Adipocyte (in vitro differentiated cells): Measurements from ENCODE around the gene DHX58.

Experiments
- DNase-seq: peaks from one replicate; pipeline ENCODE4 v3.0.0-alpha.2; 2015; ENCODE audit warnings: low read depth
- H3K27me3 ChIP-seq: replicated peaks from 2 replicates; pipeline ENCODE4 v1.7.0; 2013; ENCODE audit warnings: mild to moderate bottlenecking, low read length, moderate library complexity; ENCODE audit not compliant: control insufficient read depth, insufficient read depth
- H3K36me3 ChIP-seq: 2 replicates; pipeline ENCODE4 v1.7.0; 2013; ENCODE audit warnings: low read length, mild to moderate bottlenecking, moderate library complexity; ENCODE audit not compliant: control insufficient read depth, insufficient read depth, severe bottlenecking
- H3K4me1 ChIP-seq: 2 replicates; pipeline ENCODE4 v1.7.0; 2013; ENCODE audit warnings: mild to moderate bottlenecking, low read length, moderate library complexity; ENCODE audit not compliant: control insufficient read depth, insufficient read depth
- H3K4me3 ChIP-seq: 2 replicates; pipeline ENCODE4 v1.7.0; 2013; ENCODE audit warnings: mild to moderate bottlenecking, low read length, moderate library complexity
- H3K9ac ChIP-seq: 2 replicates; pipeline ENCODE4 v1.7.0; 2013; ENCODE audit warnings: mild to moderate bottlenecking, low read length, moderate library complexity
- H3K9me3 ChIP-seq: 2 replicates; pipeline ENCODE4 v1.7.0; 2013; ENCODE audit warnings: mild to moderate bottlenecking, low read length, moderate library complexity; ENCODE audit not compliant: control insufficient read depth

DHX58 gene

DNA sequence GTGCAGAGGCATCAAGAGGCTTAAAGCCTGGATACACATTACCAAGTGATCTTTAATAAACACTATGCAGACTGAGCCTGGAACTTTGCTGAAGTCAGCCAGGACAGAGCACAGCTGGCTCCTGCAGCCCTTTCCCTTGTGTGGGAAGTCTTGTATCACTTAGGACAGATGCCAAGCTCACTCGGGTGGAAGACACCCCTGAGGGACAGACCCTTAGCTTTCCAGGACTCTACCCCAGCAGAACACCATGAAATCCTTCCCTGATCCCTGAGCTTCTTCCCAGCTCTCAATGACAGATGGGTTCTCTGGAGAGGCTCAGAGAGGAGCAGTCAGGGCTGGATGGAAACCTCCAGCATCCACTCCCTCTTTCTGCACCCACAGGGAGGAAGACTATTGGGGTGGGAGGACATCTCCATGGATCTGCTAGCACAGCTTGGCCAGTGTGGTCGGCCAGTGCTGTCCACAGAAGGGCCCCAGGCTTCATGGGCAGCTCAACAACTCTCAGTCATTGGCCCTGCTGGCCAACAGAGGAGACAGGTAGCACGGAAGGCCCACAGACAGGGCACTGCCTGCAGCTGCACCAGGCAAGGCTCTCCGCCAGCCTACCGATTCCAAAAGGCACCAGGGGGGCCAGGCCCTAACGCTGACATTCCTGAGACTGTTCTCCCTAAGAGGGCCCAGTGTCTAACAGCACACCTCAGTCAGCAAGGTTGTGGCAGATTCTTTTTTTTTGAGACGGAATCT, 26.4 kb upstream of the DHX58 start:
- Histone ChIP-seq H3K9ac (no peak overlapping the region), H3K4me3 (no peak overlapping the region), H3K36me3 (peaks cover 29% of the 10 kb centered on the region), H3K27me3 (no peaks in the 10 kb centered on the region), H3K4me1 (peaks cover 60% of the 10 kb centered on the region), H3K9me3 (no peaks in the 10 kb centered on the region)
- no peak for DNase-seq

DNA sequence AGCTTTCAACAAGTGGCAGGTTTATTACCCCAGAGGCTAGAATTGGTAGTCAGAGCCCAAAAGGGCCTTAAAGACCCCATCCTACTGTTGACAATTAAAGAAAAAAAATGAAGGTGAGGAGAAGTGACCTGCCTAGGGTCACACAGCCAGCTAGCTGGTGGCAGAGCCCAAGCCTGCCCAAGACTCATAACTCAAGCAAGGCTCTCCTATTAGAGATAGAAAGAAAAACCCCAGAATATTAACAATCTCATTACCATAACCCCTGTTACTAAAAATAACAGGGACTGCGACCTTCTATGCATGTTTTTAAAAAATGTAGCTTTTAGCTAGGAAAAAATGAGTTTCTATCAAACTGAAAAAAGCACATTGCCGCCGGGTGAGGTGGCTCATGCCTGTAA, 24.1 kb upstream of the DHX58 start:
- no peaks in the 10 kb centered on the region for H3K27me3 ChIP-seq
- no peak overlapping the region for H3K9ac ChIP-seq
- peaks cover 66% of the 10 kb centered on the region for H3K4me1 ChIP-seq
- no peak for DNase-seq
- no peak overlapping the region for H3K4me3 ChIP-seq
- peaks cover 35% of the 10 kb centered on the region for H3K36me3 ChIP-seq
- no peaks in the 10 kb centered on the region for H3K9me3 ChIP-seq

GRCh38 chr17:42135664-42136653, 23.4 kb upstream of the DHX58 start:
- no peaks in the 10 kb centered on the region for H3K27me3 ChIP-seq
- no peak overlapping the region for H3K4me3 ChIP-seq
- peaks cover 28% of the 10 kb centered on the region for H3K36me3 ChIP-seq
- peaks cover 60% of the 10 kb centered on the region for H3K4me1 ChIP-seq
- no peaks in the 10 kb centered on the region for H3K9me3 ChIP-seq
- peak overlapping the region; percentile 13 for H3K9ac ChIP-seq
- peak; percentile 22 for DNase-seq

- no peaks in the 10 kb centered on the region for H3K27me3 ChIP-seq
- H3K36me3 ChIP-seq = peaks cover 30% of the 10 kb centered on the region
- no peak for DNase-seq
- peak overlapping the region; percentile 13 for H3K9ac ChIP-seq
- H3K9me3 ChIP-seq = no peaks in the 10 kb centered on the region
- no peak overlapping the region for H3K4me3 ChIP-seq
- peaks cover 59% of the 10 kb centered on the region for H3K4me1 ChIP-seq
These were observed 22.6 kb upstream of the DHX58 start for GRCh38 chr17:42135151-42135550.

DNA sequence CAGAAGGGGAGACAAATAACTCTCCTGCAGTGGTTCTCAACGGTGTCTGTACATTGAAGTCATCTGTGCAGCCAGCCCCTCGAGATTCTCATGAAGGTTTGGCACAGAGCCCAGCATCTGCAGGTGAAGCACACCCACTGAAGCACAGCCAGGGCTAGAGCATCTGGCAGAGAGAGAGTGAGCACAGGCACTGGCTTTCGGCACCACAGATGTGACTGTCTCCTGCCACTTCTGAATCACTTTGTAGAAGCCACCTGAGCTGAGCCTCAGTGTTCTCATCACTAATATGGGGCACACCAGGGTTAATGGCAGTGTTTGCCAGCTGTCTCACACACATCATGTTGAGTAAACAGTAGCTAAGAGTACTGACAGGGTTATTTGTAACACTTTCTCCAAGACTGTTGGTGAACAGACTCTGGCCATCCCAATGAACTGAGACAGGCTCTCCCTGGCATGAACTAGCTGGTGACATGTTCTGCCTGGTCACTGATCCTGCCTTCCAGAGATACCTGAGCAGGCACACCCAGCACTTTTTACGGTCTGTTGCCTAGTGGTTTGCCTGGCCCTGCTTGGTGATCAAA, 21.0 kb upstream of the DHX58 start:
- H3K36me3 ChIP-seq = peaks cover 46% of the 10 kb centered on the region
- no peak overlapping the region for H3K4me3 ChIP-seq
- no peaks in the 10 kb centered on the region for H3K9me3 ChIP-seq
- no peaks in the 10 kb centered on the region for H3K27me3 ChIP-seq
- no peak for DNase-seq
- no peak overlapping the region for H3K9ac ChIP-seq
- peaks cover 52% of the 10 kb centered on the region for H3K4me1 ChIP-seq

DNA sequence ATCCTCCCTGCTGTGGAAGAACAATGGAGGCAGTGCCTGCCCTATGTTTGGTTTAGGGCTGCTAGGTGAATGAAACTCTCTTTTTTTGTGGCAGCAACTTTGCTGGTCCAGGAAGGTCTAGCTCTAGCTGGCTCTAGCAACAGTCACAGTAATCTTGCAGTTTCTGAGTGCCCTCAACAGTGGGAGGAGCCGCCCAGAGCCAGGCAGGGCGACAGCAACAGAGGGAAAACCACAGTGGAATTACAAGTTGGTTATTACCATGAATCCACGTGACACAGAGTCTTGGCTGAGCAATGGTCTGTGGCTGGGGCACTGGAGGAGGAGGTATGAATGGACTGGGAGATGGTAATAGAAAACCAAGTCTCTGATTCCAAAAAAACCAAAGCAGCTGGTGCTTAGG, 20.4 kb upstream of the DHX58 start:
- peak; percentile 68 for DNase-seq
- Histone ChIP-seq H3K27me3 (no peaks in the 10 kb centered on the region), H3K4me3 (no peak overlapping the region), H3K4me1 (peaks cover 46% of the 10 kb centered on the region), H3K36me3 (peaks cover 52% of the 10 kb centered on the region), H3K9me3 (no peaks in the 10 kb centered on the region), H3K9ac (no peak overlapping the region)

- Histone ChIP-seq H3K9me3 (no peaks in the 10 kb centered on the region), H3K27me3 (no peaks in the 10 kb centered on the region), H3K9ac (no peak overlapping the region), H3K4me3 (no peak overlapping the region), H3K4me1 (peaks cover 44% of the 10 kb centered on the region), H3K36me3 (peaks cover 62% of the 10 kb centered on the region)
- no peak for DNase-seq
These were observed 19.5 kb upstream of the DHX58 start for GRCh38 chr17:42131981-42132432.

DNA sequence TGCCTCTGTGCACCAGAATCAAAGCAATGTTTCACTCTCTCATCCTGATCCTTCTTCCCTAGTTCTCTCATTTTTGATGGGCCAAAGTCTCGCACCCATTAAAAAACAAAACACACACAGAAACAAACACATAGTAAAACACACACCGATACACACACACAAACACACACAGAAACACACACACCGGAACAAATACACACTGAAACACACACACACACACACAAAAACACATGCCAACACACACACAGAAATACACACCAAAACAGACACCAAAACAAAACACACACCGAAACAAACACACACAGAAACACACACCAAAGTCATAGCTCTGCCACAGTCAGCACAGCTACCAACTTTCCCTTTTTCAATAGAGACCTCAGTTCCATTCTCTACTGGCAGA, 18.7 kb upstream of the DHX58 start:
- no peak for DNase-seq
- H3K36me3 ChIP-seq = peaks cover 61% of the 10 kb centered on the region
- no peak overlapping the region for H3K9ac ChIP-seq
- no peak overlapping the region for H3K4me3 ChIP-seq
- no peaks in the 10 kb centered on the region for H3K27me3 ChIP-seq
- H3K9me3 ChIP-seq = no peaks in the 10 kb centered on the region
- H3K4me1 ChIP-seq = peaks cover 40% of the 10 kb centered on the region

DNA sequence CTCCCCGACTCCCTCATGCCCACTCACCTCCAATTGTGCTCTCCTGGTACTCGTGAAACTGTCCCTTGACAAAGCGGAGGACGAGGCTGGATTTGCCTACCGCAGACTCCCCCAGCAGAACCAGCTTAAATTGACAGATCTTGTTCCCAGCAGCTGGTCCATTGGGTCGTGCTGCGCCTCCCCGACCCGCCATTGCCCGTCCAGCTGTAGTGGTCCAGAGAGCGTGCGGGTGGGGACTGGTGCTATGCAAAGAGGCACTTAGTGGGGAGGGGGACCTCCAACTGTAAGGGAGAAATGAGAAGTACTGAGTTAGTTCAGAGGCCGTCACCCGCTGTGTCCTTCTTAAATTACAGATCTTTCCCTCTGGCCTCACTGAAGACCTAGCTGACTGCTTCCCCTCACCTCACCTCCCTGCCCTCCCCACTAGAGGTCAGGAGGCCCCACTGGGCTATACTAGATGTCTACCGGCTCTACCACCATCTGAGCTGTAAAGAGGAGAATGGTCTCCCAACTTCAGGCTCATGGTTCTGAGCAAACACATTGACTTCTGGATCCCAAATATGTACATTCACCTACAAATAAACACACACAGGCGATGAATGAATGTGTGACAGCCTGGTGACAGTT, 17.9 kb upstream of the DHX58 start:
- Histone ChIP-seq H3K36me3 (peaks cover 61% of the 10 kb centered on the region), H3K4me3 (no peak overlapping the region), H3K9ac (no peak overlapping the region), H3K9me3 (no peaks in the 10 kb centered on the region), H3K27me3 (no peaks in the 10 kb centered on the region), H3K4me1 (peaks cover 32% of the 10 kb centered on the region)
- no peak for DNase-seq

GRCh38 chr17:42129109-42129837, 16.8 kb upstream of the DHX58 start:
- Histone ChIP-seq H3K9me3 (no peaks in the 10 kb centered on the region), H3K9ac (no peak overlapping the region), H3K4me3 (no peak overlapping the region), H3K36me3 (peaks cover 71% of the 10 kb centered on the region), H3K4me1 (peaks cover 27% of the 10 kb centered on the region), H3K27me3 (no peaks in the 10 kb centered on the region)
- no peak for DNase-seq
